SK-N-SH treated with all-trans-retinoic acid at 6 μM for 48 hours (cell line): ENCODE results near the gene RNGTT.

Experiments used
- ATAC-seq: fragments of 200-7000 bp; cut with Tn5 transposase; 3 replicates; pipeline ENCODE4 v1.9.1; 2020; ENCODE audit warnings: mild to moderate bottlenecking, moderate library complexity
- ARNTL ChIP-seq: fragments of 450-650 bp; formaldehyde crosslinking; IDR thresholded peaks from 2 replicates; pipeline ENCODE4 v1.5.0; 2020; ENCODE audit warnings: low read depth, mild to moderate bottlenecking, moderate library complexity, borderline replicate concordance
- BACH2 ChIP-seq: fragments of 250-450 bp; sonication (Bioruptor Pico); IDR thresholded peaks from 2 replicates; pipeline ENCODE4 v1.9.0; 2021; ENCODE audit warnings: mild to moderate bottlenecking, borderline replicate concordance
- CSDC2 ChIP-seq: fragments of 250-450 bp; sonication (Bioruptor Pico); IDR thresholded peaks from 2 replicates; pipeline ENCODE4 v1.5.0; 2020; ENCODE audit warnings: mild to moderate bottlenecking, moderate library complexity
- CSRNP3 ChIP-seq: fragments of 250-450 bp; sonication (Bioruptor Pico); IDR thresholded peaks from 2 replicates; pipeline ENCODE4 v1.5.1; 2021; ENCODE audit warnings: mild to moderate bottlenecking, moderate library complexity
- ESRRG ChIP-seq: fragments of 250-450 bp; sonication (Bioruptor Pico); IDR thresholded peaks from 2 replicates; pipeline ENCODE4 v1.6.1; 2021; ENCODE audit warnings: mild to moderate bottlenecking
- GLIS3 ChIP-seq: fragments of 250-450 bp; sonication (Bioruptor Pico); IDR thresholded peaks from 2 replicates; pipeline ENCODE4 v1.5.0; 2020; ENCODE audit warnings: mild to moderate bottlenecking, moderate library complexity
- ISL1 ChIP-seq: fragments of 250-450 bp; sonication (Bioruptor Pico); IDR thresholded peaks from 2 replicates; pipeline ENCODE4 v2.1.2; 2022; ENCODE audit warnings: mild to moderate bottlenecking, moderate library complexity
- OSR1 ChIP-seq: fragments of 250-450 bp; sonication (Bioruptor Pico); IDR thresholded peaks from 2 replicates; pipeline ENCODE4 v1.8.0; 2022; ENCODE audit warnings: moderate library complexity, mild to moderate bottlenecking, inconsistent platforms
- RARB ChIP-seq: fragments of 250-450 bp; sonication (Bioruptor Pico); IDR thresholded peaks from 2 replicates; pipeline ENCODE4 v1.8.0; 2021; ENCODE audit warnings: mild to moderate bottlenecking, moderate library complexity
- SNAI2 ChIP-seq: fragments of 250-450 bp; sonication (Bioruptor Pico); IDR thresholded peaks from 2 replicates; pipeline ENCODE4 v1.5.0; 2020; ENCODE audit warnings: mild to moderate bottlenecking, moderate library complexity
- TCF4 ChIP-seq: fragments of 250-450 bp; sonication (Bioruptor Pico); IDR thresholded peaks from 2 replicates; pipeline ENCODE4 v1.8.0; 2021; ENCODE audit warnings: mild to moderate bottlenecking, moderate library complexity, borderline replicate concordance
- TOX ChIP-seq: fragments of 250-450 bp; sonication (Bioruptor Pico); IDR thresholded peaks from 2 replicates; pipeline ENCODE4 v1.8.0; 2021; ENCODE audit warnings: mild to moderate bottlenecking, moderate library complexity, borderline replicate concordance
- TSHZ2 ChIP-seq: fragments of 250-450 bp; sonication (Bioruptor Pico); IDR thresholded peaks from 2 replicates; pipeline ENCODE4 v1.5.0; 2020; ENCODE audit warnings: mild to moderate bottlenecking, moderate library complexity
- ZC3H10 ChIP-seq: fragments of 250-450 bp; sonication (Bioruptor Pico); IDR thresholded peaks from 2 replicates; pipeline ENCODE4 v1.5.1; 2021; ENCODE audit warnings: mild to moderate bottlenecking, moderate library complexity
- ZFP30 ChIP-seq: fragments of 450-650 bp; formaldehyde crosslinking; IDR thresholded peaks from 2 replicates; pipeline ENCODE4 v1.5.0; 2022; ENCODE audit warnings: mild to moderate bottlenecking, moderate library complexity
- ZNF565 ChIP-seq: fragments of 450-650 bp; formaldehyde crosslinking; conservative IDR thresholded peaks from 2 replicates; pipeline ENCODE4 v1.5.0; 2020; ENCODE audit warnings: low read depth, mild to moderate bottlenecking, moderate library complexity
- ZNF70 ChIP-seq: fragments of 450-650 bp; formaldehyde crosslinking; IDR thresholded peaks from 2 replicates; pipeline ENCODE4 v1.5.0; 2020; ENCODE audit warnings: mild to moderate bottlenecking, moderate library complexity
- ZNF8 ChIP-seq: fragments of 450-650 bp; formaldehyde crosslinking; IDR thresholded peaks from 2 replicates; pipeline ENCODE4 v1.5.0; 2020; ENCODE audit warnings: mild to moderate bottlenecking, moderate library complexity
- TF ChIP-seq, protein P1 (sequence below): fragments of 250-450 bp; sonication (Bioruptor Pico); IDR thresholded peaks from 2 replicates; pipeline ENCODE4 v1.5.1; 2020; ENCODE audit warnings: low read depth, mild to moderate bottlenecking, moderate library complexity
- TF ChIP-seq, protein P2 (sequence below): fragments of 250-450 bp; sonication (Bioruptor Pico); IDR thresholded peaks from 2 replicates; pipeline ENCODE4 v1.8.0; 2021; ENCODE audit warnings: low read depth, mild to moderate bottlenecking, moderate library complexity, borderline replicate concordance

The RNGTT gene

DNA sequence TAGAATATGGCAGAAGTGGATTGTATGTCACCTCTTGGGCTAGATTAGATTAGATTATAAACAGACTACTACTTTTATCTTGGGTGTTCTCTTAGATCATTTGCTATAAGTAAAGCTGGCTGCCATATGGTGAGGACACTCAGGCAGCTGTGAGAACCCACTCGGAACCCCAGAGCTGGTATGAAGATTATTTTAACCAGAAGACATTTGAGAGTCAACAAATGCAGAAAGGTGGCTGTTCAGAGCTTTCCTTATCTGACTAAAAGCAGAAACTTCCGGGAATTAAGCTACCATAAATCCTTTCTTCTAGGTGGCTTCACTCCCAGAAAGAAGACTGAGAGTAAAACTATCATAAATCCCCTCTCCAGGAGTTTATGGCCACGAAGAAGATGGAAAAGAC is 91.9 kb downstream of the RNGTT start:
- TF ChIP-seq BACH2 (CRISPR knock-in tag): no peak
- no peak for TF ChIP-seq ZFP30
- no peak for TF ChIP-seq CSRNP3 (CRISPR knock-in tag)
- TF ChIP-seq, all 23 proteins: peak for 0
- no peak for ATAC-seq

DNA sequence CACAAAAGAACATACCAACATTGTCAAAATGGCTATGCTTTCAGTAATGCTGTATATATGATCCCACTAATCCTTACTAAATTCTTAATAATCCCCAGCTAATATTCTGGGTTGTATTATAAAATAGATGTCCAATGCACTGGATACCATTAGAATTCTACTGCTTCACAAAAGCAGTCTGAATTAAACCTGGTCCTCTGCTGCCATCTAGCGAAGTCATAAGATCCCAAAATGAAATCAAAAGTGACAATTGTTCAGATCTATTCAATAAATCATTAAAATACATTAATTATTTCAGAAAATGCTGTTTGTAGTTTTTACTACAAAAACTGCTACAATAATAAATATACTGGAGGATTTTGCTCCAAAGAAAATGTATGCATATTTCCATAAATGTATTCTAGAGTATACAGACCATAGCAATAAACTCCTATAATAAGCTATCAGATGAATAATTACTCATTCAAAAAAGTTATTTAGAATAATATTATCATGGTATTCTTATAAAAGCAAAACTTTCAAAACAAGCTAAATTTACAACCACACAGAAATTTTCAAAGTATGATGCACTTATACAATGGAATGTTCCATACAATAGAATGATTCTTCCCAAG is 92.6 kb downstream of the RNGTT start:
- ATAC-seq: peak; percentile 75

DNA sequence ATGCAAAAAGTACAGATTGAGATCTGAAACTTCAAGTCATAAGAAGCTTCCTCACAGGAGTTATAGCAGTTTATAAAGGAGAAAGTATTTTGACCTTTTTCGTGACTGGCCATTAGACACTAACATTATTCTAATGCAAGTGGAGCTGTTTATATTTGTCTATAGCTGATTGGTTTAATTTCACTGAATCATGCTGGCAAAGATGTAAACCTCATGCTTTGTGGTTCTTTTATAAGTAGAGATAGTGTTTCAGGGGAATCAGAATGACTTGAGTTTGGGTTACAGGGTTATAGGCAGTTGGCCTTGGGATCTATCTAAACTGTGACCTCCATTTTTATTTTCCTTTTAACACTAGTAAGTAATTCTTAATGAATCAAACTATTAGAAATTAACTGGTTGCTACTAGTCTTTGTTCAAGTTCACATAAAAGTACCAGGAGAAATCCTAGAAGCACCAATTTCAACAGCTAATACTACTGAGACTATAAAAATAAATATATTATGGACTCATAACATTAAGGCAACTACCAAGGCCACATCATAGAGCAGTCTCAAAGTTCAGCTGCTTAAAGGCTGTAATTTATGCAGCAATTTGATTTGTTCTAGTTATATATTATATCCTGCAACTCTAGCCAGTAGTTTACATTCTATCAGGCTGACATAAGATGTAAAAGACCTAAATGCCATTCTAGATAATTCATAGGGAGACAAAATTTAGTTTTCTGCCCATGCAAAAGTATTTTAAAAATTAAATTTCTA is 94.0 kb downstream of the RNGTT start:
- peak; percentile 35; the same call in 2 of the 3 replicates for ATAC-seq
- TF ChIP-seq ZNF565 (no peak), ISL1 (CRISPR knock-in tag) (no peak), RARB (CRISPR knock-in tag) (no peak), ZNF70 (CRISPR knock-in tag) (no peak), GLIS3 (CRISPR knock-in tag) (no peak), ARNTL (CRISPR knock-in tag) (no peak), TOX (CRISPR knock-in tag) (no peak), ZNF8 (CRISPR knock-in tag) (no peak), CSDC2 (CRISPR knock-in tag) (no peak), OSR1 (CRISPR knock-in tag) (no peak), TCF4 (CRISPR knock-in tag) (no peak), ZC3H10 (CRISPR knock-in tag) (no peak), ESRRG (CRISPR knock-in tag) (no peak), SNAI2 (CRISPR knock-in tag) (no peak), TSHZ2 (CRISPR knock-in tag) (no peak), CSRNP3 (CRISPR knock-in tag) (no peak)
- TF ChIP-seq, protein P1, sequence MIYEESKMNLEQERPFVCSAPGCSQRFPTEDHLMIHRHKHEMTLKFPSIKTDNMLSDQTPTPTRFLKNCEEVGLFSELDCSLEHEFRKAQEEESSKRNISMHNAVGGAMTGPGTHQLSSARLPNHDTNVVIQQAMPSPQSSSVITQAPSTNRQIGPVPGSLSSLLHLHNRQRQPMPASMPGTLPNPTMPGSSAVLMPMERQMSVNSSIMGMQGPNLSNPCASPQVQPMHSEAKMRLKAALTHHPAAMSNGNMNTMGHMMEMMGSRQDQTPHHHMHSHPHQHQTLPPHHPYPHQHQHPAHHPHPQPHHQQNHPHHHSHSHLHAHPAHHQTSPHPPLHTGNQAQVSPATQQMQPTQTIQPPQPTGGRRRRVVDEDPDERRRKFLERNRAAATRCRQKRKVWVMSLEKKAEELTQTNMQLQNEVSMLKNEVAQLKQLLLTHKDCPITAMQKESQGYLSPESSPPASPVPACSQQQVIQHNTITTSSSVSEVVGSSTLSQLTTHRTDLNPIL (CRISPR knock-in tag): no peak
- TF ChIP-seq, protein P2, sequence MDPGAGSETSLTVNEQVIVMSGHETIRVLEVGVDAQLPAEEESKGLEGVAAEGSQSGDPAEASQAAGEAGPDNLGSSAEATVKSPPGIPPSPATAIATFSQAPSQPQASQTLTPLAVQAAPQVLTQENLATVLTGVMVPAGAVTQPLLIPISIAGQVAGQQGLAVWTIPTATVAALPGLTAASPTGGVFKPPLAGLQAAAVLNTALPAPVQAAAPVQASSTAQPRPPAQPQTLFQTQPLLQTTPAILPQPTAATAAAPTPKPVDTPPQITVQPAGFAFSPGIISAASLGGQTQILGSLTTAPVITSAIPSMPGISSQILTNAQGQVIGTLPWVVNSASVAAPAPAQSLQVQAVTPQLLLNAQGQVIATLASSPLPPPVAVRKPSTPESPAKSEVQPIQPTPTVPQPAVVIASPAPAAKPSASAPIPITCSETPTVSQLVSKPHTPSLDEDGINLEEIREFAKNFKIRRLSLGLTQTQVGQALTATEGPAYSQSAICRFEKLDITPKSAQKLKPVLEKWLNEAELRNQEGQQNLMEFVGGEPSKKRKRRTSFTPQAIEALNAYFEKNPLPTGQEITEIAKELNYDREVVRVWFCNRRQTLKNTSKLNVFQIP: no peak
- TF ChIP-seq, all 23 proteins: peak for 0

More for the DNA sequence above, 92.6 kb downstream of the RNGTT start:
- no peak for TF ChIP-seq OSR1 (CRISPR knock-in tag)
- TF ChIP-seq ZNF70 (CRISPR knock-in tag): 0 out of 2 replicates have a peak, but pooled peaks have one; percentile 47
